HUES48 (cell line): ENCODE data around the gene CATSPERB.
"Not testable (repeated sequence)": the region's sequence is repeated elsewhere in the genome, so short reads cannot be mapped to it uniquely, and the experiment has no call there.

ENCODE experiments used
- H3K27ac ChIP-seq: one replicate; pipeline ENCODE4 v1.7.0; 2013; ENCODE audit warnings: low read depth, low read length, inconsistent platforms
- H3K27me3 ChIP-seq: 2 replicates; pipeline ENCODE4 v1.6.1; 2013; ENCODE audit warnings: mild to moderate bottlenecking, low read length; ENCODE audit not compliant: control insufficient read depth, insufficient read depth
- H3K36me3 ChIP-seq: 2 replicates; pipeline ENCODE4 v1.6.1; 2013; ENCODE audit warnings: low read length; ENCODE audit not compliant: control insufficient read depth, insufficient read depth
- H3K4me1 ChIP-seq: 2 replicates; pipeline ENCODE4 v1.6.1; 2013; ENCODE audit warnings: mild to moderate bottlenecking, low read length; ENCODE audit not compliant: control insufficient read depth, insufficient read depth
- H3K4me3 ChIP-seq: 2 replicates; pipeline ENCODE4 v1.5.1; 2013; ENCODE audit warnings: mild to moderate bottlenecking, low read depth, low read length
- H3K9ac ChIP-seq: 2 replicates; pipeline ENCODE4 v1.6.1; 2013; ENCODE audit warnings: mild to moderate bottlenecking, low read depth, low read length, moderate library complexity
- H3K9me3 ChIP-seq: 2 replicates; pipeline ENCODE4 v1.6.1; 2013; ENCODE audit warnings: low read length; ENCODE audit not compliant: control insufficient read depth, insufficient read depth

The CATSPERB gene

GRCh38 chr14:91555531-91555930, 176.4 kb downstream of the CATSPERB start:
- Histone ChIP-seq H3K27ac (no peak overlapping the region), H3K9ac (no peak overlapping the region), H3K9me3 (peaks cover 8% of the 10 kb centered on the region; the same call in 1 of the 2 replicates), H3K4me3 (no peak overlapping the region), H3K4me1 (no peaks in the 10 kb centered on the region), H3K27me3 (no peaks in the 10 kb centered on the region), H3K36me3 (no peaks in the 10 kb centered on the region)

GRCh38 chr14:91554535-91555332, 177.2 kb downstream of the CATSPERB start:
- Histone ChIP-seq H3K27ac (no peak overlapping the region), H3K9ac (no peak overlapping the region), H3K36me3 (no peaks in the 10 kb centered on the region)

GRCh38 chr14:91548108-91548507, 183.8 kb downstream of the CATSPERB start:
- H3K9me3 ChIP-seq = no peaks in the 10 kb centered on the region
- H3K4me1 ChIP-seq = no peaks in the 10 kb centered on the region
- no peak overlapping the region for H3K27ac ChIP-seq
- H3K9ac ChIP-seq = no peak overlapping the region
- H3K27me3 ChIP-seq = no peaks in the 10 kb centered on the region
- no peak overlapping the region for H3K4me3 ChIP-seq
- no peaks in the 10 kb centered on the region for H3K36me3 ChIP-seq

More at GRCh38 chr14:91554535-91555332, 177.2 kb downstream of the CATSPERB start:
- Histone ChIP-seq H3K9me3 (peaks cover 8% of the 10 kb centered on the region; the same call in 1 of the 2 replicates), H3K4me1 (no peaks in the 10 kb centered on the region), H3K4me3 (no peak overlapping the region), H3K27me3 (no peaks in the 10 kb centered on the region)

GRCh38 chr14:91545946-91546716, 185.8 kb downstream of the CATSPERB start:
- H3K27ac ChIP-seq = no peak overlapping the region
- H3K4me3 ChIP-seq = no peak overlapping the region
- H3K27me3 ChIP-seq = no peaks in the 10 kb centered on the region
- no peaks in the 10 kb centered on the region for H3K36me3 ChIP-seq
- H3K4me1 ChIP-seq = no peaks in the 10 kb centered on the region
- H3K9me3 ChIP-seq = no peaks in the 10 kb centered on the region
- no peak overlapping the region for H3K9ac ChIP-seq

- Histone ChIP-seq H3K36me3 (no peaks in the 10 kb centered on the region), H3K27me3 (no peaks in the 10 kb centered on the region), H3K9ac (no peak overlapping the region), H3K4me1 (no peaks in the 10 kb centered on the region), H3K9me3 (no peaks in the 10 kb centered on the region), H3K4me3 (no peak overlapping the region), H3K27ac (no peak overlapping the region)
Observed at GRCh38 chr14:91545204-91545603, 186.7 kb downstream of the CATSPERB start.

GRCh38 chr14:91536327-91536726, 195.6 kb downstream of the CATSPERB start:
- no peak overlapping the region for H3K4me3 ChIP-seq
- H3K27me3 ChIP-seq = no peaks in the 10 kb centered on the region
- H3K9me3 ChIP-seq = no peaks in the 10 kb centered on the region
- H3K36me3 ChIP-seq = no peaks in the 10 kb centered on the region
- H3K9ac ChIP-seq = no peak overlapping the region
- no peak overlapping the region for H3K27ac ChIP-seq
- no peaks in the 10 kb centered on the region for H3K4me1 ChIP-seq

GRCh38 chr14:91534059-91534458, 197.8 kb downstream of the CATSPERB start:
- not testable (repeated sequence) for H3K4me3 ChIP-seq

GRCh38 chr14:91533623-91534022, 198.3 kb downstream of the CATSPERB start:
- Histone ChIP-seq H3K36me3 (no peaks in the 10 kb centered on the region), H3K9ac (no peak overlapping the region), H3K4me3 (no peak overlapping the region), H3K27me3 (no peaks in the 10 kb centered on the region), H3K9me3 (no peaks in the 10 kb centered on the region), H3K27ac (no peak overlapping the region), H3K4me1 (no peaks in the 10 kb centered on the region)

More at GRCh38 chr14:91534059-91534458, 197.8 kb downstream of the CATSPERB start:
- H3K9me3 ChIP-seq, H3K27ac ChIP-seq, H3K9ac ChIP-seq, H3K4me1 ChIP-seq, H3K36me3 ChIP-seq, H3K27me3 ChIP-seq: not testable (repeated sequence)
